Subcutaneous abdominal adipose tissue (tissue), 5 donors: ENCODE measurements around the gene LRRTM1.

ENCODE experiments used
- H3K27ac ChIP-seq: one replicate; pipeline ENCODE4 v1.7.0; 2013; ENCODE audit warnings: low read depth, mild to moderate bottlenecking, inconsistent platforms, low read length, moderate library complexity
- H3K27me3 ChIP-seq, 5 donors: one replicate each; pipeline ENCODE4 v1.7.0; 2013; ENCODE audit warnings: low read length in 5 of 5, inconsistent platforms in 1 of 5; ENCODE audit not compliant: control insufficient read depth in 5 of 5, insufficient read depth in 4 of 5
- H3K36me3 ChIP-seq, 5 donors: one replicate each; pipeline ENCODE4 v1.7.0; 2013; ENCODE audit warnings: low read length in 5 of 5; ENCODE audit not compliant: control insufficient read depth in 5 of 5, insufficient read depth in 5 of 5
- H3K4me1 ChIP-seq, 5 donors: one replicate each; pipeline ENCODE4 v1.7.0; 2013; ENCODE audit warnings: low read length in 5 of 5, mild to moderate bottlenecking in 3 of 5, moderate library complexity in 1 of 5; ENCODE audit not compliant: control insufficient read depth in 5 of 5, insufficient read depth in 5 of 5
- H3K4me3 ChIP-seq, 5 donors: one replicate each; pipeline ENCODE4 v1.7.0; 2013; ENCODE audit warnings: low read length in 5 of 5, low read depth in 1 of 5
- H3K9ac ChIP-seq, 5 donors: one replicate each; pipeline ENCODE4 v1.7.0; 2013; ENCODE audit warnings: low read length in 5 of 5, mild to moderate bottlenecking in 4 of 5, moderate library complexity in 3 of 5
- H3K9me3 ChIP-seq, 5 donors: one replicate each; pipeline ENCODE4 v1.7.0; 2013; ENCODE audit warnings: low read length in 5 of 5; ENCODE audit not compliant: control insufficient read depth in 5 of 5
- donor health status: healthy.
- donor health status: healthy.
- donor health status: healthy.
- donor health status: healthy.
- donor health status: healthy.

The LRRTM1 gene

DNA sequence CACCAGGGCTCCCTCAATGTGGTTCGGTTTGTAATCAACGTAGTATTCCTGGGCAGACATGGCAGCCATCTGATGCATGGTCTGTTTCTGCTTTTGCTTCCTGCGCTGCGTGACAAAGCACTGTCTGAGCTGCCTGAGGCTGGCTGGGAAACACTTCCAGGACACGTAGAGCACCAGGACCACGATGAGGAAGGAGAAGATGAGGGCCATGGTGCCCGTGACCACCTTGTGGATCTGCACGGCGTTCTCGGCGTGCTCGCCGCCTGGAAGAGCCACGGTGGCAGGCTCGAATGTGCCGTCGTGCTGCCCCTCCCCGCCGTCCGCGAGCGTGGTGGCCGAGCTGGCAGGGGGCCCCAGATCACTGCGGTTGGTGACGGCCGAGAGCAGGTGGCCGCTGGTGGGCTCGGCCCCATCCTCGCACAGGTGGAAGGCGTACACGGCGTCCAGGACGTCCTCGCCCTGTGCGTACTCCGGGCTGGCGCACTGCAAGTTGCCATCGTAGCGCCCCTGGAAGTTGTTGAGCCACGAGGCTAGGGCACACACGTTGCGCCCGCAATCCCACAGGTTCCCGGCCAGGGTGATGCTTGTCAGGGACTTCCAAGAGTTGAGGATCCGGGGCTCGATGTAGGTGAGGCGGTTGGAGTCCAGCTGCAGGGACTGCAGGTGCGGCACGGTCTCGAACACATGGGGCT, 2.1 kb downstream of the LRRTM1 start:
- peaks cover 30 to 46% (median 33%) of the 10 kb centered on the region in 5 donors for H3K27me3 ChIP-seq
- no peak overlapping the region for H3K4me3 ChIP-seq
- peaks cover 0 to 22% (median 16%) of the 10 kb centered on the region in 5 donors for H3K4me1 ChIP-seq
- H3K27ac ChIP-seq: no peak overlapping the region
- H3K9ac ChIP-seq: no peak overlapping the region
- H3K9me3 ChIP-seq: no peaks in the 10 kb centered on the region
- no peaks in the 10 kb centered on the region for H3K36me3 ChIP-seq

DNA sequence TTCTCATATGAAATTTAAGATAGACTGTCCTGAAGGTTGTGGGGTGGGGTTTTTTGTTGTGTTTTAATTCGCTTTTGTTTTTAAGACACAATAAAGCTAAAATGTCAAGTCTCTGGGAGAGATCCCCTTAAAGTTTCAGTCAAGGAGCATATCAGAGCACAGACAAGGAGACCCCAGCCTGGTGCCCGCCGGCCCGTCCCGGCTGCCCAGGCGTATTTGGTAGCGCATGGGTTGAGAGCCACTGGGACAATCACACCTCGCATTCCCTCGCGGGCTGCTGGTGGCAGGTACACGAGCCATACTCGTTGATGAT, 2.6 kb downstream of the LRRTM1 start:
- no peak overlapping the region for H3K4me3 ChIP-seq
- H3K9ac ChIP-seq: no peak overlapping the region
- peaks cover 30 to 46% (median 33%) of the 10 kb centered on the region in 5 donors for H3K27me3 ChIP-seq
- no peak overlapping the region for H3K27ac ChIP-seq
- H3K9me3 ChIP-seq: no peaks in the 10 kb centered on the region
- H3K36me3 ChIP-seq: no peaks in the 10 kb centered on the region
- H3K4me1 ChIP-seq: peaks cover 0 to 22% (median 16%) of the 10 kb centered on the region in 5 donors

DNA sequence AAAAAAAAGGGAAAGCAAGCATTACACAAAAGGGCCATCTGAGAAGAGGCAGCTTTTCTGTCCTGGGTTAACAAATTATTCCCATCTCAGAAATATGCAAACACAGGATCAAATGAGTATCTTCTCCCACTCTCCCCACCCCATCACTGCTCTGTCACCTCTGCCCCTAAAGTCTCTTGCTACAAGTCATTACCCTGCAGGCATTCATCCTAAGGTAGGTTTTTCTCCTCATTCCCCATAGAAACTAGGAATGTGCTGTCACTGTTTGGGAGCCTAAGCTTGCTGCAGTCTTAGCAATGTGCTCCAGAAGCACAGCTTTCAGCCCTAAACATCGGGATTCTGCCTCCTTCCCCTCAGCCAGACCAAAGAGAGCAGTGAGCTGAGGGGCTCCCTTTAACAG, 3.6 kb downstream of the LRRTM1 start:
- Histone ChIP-seq H3K27me3 (peaks cover 30 to 46% (median 32%) of the 10 kb centered on the region in 5 donors), H3K4me3 (no peak overlapping the region), H3K9ac (no peak overlapping the region), H3K9me3 (no peaks in the 10 kb centered on the region), H3K4me1 (peaks cover 0 to 22% (median 16%) of the 10 kb centered on the region in 5 donors), H3K36me3 (no peaks in the 10 kb centered on the region), H3K27ac (no peak overlapping the region)

DNA sequence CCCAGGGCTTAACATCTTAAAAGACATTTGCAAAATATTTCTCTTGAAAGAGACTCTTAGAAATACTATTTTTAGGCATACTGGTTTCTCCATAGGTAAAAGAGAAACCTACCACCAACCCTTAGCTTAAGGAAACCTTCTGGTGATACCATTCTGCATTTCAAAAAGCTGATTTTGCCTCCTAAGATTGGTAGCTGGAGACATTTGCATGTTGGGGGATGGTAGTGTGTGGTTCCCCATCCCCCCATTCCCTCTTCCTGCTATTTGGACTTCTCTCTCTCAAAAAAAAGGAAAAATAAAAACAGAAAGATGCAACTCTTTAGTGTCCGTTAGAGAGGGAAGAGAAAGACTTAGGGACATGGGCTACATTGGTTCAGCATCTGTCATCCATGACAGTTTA, 4.2 kb downstream of the LRRTM1 start:
- H3K9ac ChIP-seq: no peak overlapping the region
- H3K36me3 ChIP-seq: no peaks in the 10 kb centered on the region
- peaks cover 0 to 22% (median 16%) of the 10 kb centered on the region in 5 donors for H3K4me1 ChIP-seq
- no peak overlapping the region for H3K4me3 ChIP-seq
- peaks cover 27 to 40% (median 31%) of the 10 kb centered on the region in 5 donors for H3K27me3 ChIP-seq
- H3K9me3 ChIP-seq: no peaks in the 10 kb centered on the region
- no peak overlapping the region for H3K27ac ChIP-seq

DNA sequence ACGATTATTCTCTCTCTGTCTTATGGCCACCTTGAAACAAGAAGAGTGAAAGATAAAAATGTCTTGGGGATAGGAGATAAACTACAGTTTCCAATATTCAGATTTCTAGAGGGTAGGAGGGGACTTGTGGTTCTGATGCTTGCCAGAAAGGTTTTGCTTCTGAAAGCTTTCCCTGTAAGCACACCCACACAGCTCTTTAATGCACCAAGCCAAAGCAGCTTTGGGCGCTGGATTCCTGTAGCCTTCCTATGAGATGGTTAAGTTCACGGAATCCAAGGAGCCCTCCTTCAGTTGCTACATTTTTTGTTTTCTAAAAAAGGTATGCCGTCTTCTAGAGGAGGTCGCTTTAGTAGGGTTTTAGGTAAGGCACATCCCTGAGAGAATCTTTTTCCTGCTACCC, 4.9 kb downstream of the LRRTM1 start:
- peaks cover 22 to 34% (median 25%) of the 10 kb centered on the region in 5 donors for H3K27me3 ChIP-seq
- no peaks in the 10 kb centered on the region for H3K36me3 ChIP-seq
- H3K9me3 ChIP-seq: no peaks in the 10 kb centered on the region
- peaks cover 0 to 22% (median 16%) of the 10 kb centered on the region in 5 donors for H3K4me1 ChIP-seq
- no peak overlapping the region for H3K27ac ChIP-seq
- no peak overlapping the region for H3K4me3 ChIP-seq
- no peak overlapping the region for H3K9ac ChIP-seq

DNA sequence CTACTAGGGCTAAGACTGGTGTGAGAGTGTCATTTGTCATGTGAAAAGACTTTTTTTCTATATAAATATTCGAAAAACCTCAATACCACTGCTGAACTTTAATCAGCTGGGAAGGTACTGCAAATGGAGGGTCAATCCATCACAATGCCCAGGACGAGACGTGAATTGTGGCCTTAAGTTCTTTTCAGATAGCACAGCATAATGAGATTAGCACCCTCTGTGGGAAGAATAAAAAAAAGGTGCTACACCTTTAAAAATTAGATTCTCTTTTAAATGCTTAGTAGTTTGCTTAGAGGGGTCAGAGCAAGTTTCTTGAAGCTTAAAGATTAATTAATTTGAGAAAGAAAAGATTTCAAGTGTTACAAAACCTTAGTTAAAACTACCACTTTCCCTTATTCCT, 5.6 kb downstream of the LRRTM1 start:
- no peak overlapping the region for H3K4me3 ChIP-seq
- H3K27me3 ChIP-seq: peaks cover 21 to 29% (median 23%) of the 10 kb centered on the region in 5 donors
- H3K27ac ChIP-seq: no peak overlapping the region
- no peaks in the 10 kb centered on the region for H3K36me3 ChIP-seq
- H3K9ac ChIP-seq: no peak overlapping the region
- H3K4me1 ChIP-seq: peaks cover 0 to 18% (median 12%) of the 10 kb centered on the region in 5 donors
- H3K9me3 ChIP-seq: no peaks in the 10 kb centered on the region

DNA sequence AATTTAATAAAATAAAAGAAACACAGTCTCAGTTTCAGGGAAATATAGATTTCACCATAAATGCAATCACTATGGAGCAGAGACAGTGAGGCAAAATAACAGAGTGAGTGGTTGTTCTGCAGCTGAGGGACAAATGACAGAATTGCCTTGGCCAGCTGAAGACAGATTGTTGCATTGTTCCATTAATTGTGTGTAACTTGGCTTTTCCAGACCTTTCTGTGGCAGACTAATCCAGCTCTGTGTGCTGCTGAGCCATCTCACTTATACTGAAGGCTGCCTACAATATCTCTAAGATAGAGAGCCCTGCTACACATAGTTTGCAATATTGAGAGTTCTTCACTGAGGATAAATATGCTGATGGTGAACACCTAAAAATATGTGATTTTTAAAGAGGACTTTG, 11.5 kb downstream of the LRRTM1 start:
- Histone ChIP-seq H3K4me1 (no peaks in the 10 kb centered on the region), H3K9me3 (no peaks in the 10 kb centered on the region), H3K27me3 (no peaks in the 10 kb centered on the region), H3K27ac (no peak overlapping the region), H3K4me3 (no peak overlapping the region), H3K36me3 (no peaks in the 10 kb centered on the region), H3K9ac (no peak overlapping the region)

DNA sequence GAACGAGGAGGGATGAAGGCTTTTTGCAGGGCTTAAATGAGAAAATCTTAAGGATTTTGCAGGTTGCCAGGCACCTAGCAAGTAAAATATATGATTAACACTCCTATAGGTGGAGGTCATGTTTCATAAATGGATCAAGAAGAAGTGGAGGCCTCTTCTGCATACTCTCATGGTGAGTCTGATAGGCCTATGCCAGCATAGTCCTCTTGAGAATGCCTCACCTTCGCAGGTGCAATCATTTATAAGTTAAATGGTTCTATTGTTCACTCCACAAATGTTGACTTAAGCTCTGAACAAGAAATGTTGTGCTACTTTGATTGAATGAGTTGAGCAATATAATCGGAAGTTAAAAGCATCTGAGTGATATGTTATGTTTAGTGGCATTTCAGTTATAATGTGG, 12.1 kb downstream of the LRRTM1 start:
- Histone ChIP-seq H3K27ac (no peak overlapping the region), H3K9ac (no peak overlapping the region), H3K9me3 (no peaks in the 10 kb centered on the region), H3K27me3 (no peaks in the 10 kb centered on the region), H3K36me3 (no peaks in the 10 kb centered on the region), H3K4me3 (no peak overlapping the region), H3K4me1 (no peaks in the 10 kb centered on the region)

DNA sequence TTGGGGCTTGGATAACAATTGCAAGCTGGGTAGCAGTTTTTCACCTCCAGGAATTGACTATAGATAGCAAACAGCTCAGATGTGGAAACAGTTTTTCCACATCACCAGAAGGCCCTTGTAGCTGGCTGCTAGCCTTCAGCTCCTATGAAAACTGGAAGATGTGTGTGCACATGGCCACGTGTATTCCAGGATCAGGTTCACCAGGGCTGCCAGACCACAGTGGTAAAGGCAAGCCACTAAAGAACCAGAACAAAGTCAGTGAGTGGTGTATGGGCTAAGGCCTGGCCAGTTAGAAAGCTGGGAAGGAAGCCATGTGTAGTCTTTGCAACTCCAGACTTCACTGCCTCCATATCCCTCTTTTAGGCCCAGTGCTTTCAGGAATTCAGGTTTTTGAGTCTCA, 12.9 kb downstream of the LRRTM1 start:
- no peak overlapping the region for H3K27ac ChIP-seq
- no peak overlapping the region for H3K9ac ChIP-seq
- no peaks in the 10 kb centered on the region for H3K4me1 ChIP-seq
- H3K36me3 ChIP-seq: no peaks in the 10 kb centered on the region
- H3K9me3 ChIP-seq: no peaks in the 10 kb centered on the region
- H3K4me3 ChIP-seq: no peak overlapping the region
- H3K27me3 ChIP-seq: no peaks in the 10 kb centered on the region

DNA sequence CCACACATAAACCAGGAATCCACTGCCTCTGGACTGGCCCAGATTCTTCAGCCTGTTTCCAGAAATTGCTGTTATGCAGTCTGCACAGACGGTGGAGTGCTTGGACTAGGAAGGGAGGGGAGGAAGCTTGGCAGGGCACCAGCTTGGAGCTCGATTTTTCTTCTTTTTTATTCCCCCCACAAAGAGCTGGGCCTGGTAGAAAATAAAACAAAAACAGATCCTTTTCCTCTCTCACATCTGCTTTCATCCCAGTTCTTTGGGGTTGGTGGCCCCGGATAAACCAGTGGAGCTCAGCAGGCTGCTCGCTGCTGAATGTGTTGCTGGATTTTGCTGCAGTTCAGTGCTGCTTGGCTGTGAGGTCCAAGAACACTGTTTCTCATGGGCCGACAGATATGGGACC, 16.0 kb downstream of the LRRTM1 start:
- no peaks in the 10 kb centered on the region for H3K4me1 ChIP-seq
- no peaks in the 10 kb centered on the region for H3K27me3 ChIP-seq
- H3K9ac ChIP-seq: no peak overlapping the region
- no peak overlapping the region for H3K4me3 ChIP-seq
- no peaks in the 10 kb centered on the region for H3K9me3 ChIP-seq
- no peak overlapping the region for H3K27ac ChIP-seq
- H3K36me3 ChIP-seq: no peaks in the 10 kb centered on the region
